GM19043 (cell line): Measurements from ENCODE around the gene SFXN1.
"Not testable (repeated sequence)": the region's sequence is repeated elsewhere in the genome, so short reads cannot be mapped to it uniquely, and the experiment has no call there.

ENCODE experiments used
- ATAC-seq: cut with Tn5 transposase; IDR thresholded peaks from one replicate; pipeline ENCODE4 v1.9.1; 2021; ENCODE audit warnings: low read depth; ENCODE audit not compliant: unreplicated experiment

The SFXN1 gene

DNA sequence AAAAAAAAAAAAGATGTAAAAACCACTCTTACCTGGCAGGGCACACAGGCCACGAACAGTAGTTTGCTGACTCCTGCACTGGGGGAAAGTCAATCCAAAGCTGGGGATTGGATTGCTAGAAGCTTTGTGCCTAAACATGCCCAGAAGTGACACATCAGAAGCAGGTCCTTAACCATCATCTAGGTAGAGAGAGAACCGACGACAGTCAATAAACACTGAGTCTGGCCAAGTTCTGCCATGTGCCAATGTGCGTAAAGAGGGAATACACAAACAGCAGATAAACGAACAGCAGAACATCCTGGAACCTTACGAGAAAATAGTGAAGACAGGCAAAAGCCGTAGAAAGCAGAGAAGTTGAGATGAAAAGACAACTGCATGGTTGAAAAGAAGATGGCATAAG is 14.9 kb downstream of the SFXN1 start:
- no peak for ATAC-seq

DNA sequence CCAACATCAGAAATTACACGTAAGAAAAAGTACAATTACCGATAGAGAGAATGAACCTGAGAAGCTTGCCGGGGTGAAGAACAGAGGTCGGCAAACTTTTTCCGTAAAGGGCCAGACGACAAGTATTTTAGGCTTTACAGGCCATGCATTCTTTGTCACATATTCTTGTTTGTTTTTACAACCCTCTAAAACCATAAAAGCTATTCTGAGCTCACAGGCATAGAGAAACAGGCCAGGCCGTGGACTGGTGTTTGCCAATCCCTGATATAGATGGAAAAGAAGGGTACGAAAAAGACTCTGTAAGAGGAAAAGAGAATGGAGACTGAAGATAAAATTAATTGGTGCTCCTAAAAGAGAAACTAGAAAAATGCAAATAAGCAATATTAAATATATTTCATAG is 15.4 kb downstream of the SFXN1 start:
- ATAC-seq = no peak

DNA sequence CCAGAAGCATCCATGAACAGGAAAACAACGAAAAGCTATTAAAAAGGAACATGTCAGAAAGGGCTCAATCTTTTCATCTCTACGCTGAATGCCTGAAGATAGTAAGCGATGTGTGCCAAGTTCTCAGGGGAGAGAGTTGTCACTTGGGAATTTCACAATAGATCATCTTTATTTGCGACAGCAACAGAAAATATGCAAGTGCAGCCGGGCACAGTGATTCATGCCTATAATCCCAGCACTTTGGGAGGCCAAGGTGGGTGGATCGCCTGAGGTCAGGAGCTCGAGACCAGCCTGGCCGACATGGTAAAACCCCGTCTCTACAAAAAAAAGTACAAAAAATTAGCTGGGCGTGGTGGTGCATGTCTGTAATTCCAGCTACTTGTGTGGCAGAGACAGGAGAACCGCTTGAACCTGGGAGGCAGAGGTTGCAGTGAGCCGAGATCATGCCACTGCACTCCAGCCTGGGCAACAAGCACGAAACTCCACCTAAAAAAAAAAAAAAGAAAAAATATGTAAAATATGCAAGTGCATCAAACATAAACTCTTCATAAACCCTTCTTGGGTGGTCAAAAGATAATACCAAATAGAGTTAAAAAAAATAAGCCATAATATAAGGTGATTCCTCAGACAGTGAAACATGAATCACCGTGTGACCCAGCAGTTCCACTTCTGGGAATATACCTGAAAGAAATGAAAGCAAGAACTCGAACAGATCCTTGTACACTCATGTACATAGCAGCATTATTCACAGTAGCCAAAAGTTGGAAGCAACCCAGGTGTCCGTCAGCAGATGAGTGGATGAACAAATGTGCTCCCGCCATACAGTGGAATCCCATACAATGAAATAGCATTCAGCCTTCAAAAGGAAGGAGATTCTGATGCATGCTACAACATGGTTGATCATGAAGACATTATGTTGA is 16.2 kb downstream of the SFXN1 start:
- ATAC-seq = no peak

DNA sequence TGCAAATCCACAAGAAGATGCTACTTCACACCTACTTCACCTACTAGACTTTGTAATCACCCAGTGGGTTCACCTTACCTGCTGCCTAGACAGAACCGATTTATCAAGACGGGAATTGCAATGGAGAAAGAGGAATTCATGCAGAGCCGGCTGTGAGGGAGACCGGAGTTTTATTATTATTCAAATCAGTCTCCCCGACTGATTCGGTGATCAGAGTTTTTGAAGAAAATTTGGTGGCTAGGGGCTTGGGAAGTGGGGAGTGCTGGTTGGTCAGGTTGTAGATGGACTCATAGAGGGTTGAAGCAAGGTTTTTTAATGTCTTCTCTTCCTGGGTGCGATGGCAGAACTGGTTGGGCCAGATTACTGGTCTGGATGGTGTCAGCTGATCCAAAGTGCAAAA is 23.4 kb downstream of the SFXN1 start:
- ATAC-seq = no peak

DNA sequence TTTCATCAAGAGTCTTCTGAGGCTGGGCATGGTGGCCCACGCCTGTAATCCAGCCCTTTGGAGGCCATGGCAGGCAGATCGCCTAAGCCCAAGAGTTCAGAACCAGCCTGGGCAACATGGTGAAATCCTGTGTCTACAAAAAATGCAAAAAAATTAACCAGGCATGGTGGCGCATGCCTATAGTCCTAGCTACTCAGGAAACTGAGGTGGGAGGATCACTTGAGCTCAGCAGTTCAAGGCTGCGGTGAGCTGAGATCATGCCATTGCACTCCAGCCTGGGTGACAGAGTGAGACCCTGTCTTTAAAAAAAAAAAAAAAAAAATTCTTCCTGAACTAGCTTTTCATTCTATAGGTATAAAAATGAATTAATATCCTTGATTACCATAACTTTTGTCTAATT is 29.3 kb downstream of the SFXN1 start:
- ATAC-seq = not testable (repeated sequence)

DNA sequence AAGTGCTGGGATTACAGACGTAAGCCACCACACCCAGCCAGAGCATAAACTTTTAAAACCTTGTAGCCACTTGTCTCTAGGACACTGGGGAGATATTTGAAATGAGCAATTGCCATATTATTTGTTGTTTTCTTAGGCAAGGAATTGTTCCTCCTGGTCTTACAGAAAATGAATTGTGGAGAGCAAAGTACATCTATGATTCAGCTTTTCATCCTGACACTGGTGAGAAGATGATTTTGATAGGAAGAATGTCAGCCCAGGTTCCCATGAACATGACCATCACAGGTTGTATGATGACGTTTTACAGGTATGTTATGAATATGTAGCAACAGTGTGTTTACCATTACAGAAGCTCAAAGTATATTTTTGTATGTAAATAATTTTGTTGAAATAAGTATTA is 30.5 kb downstream of the SFXN1 start:
- ATAC-seq = no peak

DNA sequence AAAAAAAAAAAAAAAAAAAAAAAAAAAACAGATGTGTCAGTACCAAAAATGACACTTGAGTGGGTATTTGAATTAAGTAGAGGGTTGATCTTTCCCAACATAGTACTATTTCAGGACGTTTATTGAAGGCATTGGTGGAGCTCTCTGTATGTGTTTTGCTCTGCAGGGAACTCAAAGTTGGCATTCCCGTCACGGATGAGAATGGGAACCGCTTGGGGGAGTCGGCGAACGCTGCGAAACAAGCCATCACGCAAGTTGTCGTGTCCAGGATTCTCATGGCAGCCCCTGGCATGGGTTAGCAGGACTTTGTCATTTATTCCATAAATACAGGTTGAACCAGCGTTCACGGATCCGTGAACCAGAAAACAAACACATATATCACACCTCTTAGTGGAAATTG is 34.9 kb downstream of the SFXN1 start:
- ATAC-seq = no peak

DNA sequence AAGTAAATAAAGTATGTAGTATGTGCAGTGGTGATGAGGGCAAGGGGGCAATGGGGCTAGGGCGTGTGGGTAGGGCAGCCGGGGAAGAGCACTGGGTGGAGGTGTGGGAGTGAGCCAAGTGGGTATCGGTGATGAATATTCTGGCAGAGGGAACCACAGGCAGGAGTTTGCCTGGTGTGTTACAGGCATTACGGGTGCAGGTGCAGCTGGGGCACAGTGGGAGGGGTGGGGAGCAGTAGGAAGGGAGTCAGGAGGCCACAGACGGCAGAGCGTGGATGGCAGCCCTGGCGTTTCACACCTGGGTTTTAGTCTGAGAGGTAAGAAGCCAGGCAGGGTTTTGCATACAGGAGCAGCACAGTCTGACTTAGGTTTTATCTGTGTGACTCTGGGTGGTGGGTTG is 35.4 kb downstream of the SFXN1 start:
- no peak for ATAC-seq

DNA sequence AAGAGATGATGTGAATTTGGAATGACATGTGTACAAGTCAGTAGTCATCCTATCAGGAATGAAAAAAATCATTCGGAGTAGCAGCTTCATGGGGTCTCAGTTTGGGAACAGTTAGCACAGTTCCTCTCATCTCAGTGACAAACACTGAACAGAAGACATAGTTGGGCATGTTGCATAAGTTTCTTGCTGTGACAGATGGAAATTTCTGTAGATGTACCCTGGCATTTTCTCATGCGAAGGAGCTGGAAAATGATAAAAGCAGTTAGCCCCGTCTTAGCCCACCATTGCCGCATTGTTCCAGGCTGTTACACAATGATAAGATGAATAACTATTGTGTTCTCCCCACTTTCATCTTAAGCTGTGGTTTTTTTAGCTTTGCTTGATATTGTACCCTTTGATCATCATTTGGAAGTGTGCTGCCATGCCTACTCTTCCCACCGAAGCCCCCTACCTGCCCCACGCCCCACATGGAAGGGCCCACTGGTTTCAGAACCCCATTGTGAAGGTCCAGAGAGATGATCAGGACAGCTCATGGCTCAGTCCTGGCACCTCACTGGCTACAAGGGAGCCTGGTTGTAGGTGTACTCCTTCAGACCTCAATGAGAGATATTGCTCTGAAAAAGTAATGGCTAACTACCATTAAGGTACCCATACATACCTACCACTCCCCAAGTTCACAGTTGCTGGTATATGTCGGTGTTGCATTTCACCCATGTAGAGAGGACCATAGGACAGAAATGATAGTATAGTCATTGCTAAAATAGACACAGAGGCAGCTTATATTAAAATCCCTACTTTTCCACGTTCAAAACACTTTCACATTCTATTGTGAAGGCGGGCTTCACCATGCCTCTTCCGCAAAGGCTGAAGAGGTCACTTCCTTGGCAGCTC is 38.8 kb downstream of the SFXN1 start:
- ATAC-seq = no peak

DNA sequence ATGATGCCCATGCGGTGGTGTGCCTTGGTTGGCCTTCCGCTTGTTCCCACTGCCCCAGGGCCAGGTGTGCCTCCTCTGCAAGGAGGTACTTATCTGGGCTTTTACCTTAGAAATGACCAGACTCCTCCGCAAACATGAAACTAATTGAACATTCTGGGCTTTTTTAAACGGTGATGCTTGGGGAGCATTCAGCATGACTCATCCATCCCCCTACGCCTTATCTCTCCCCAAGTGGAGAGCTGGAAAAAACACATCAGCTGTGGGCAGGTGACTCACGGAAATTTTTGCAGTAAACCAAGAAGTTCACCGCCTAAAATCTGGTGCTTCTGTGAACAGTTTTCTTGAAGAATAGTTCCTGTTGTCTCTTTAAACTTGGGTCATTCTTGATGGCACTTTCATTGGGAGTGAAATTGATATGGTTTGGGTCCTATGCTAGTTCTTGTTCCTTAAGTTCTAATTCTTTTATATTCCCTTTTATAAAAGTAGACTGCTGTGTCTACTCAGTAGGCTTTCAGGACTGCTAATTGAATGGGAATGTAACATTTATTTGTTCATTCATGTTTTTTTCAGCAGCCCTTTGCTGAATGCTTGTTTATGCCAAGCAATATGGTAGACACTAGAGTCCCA is 39.6 kb downstream of the SFXN1 start:
- no peak for ATAC-seq

DNA sequence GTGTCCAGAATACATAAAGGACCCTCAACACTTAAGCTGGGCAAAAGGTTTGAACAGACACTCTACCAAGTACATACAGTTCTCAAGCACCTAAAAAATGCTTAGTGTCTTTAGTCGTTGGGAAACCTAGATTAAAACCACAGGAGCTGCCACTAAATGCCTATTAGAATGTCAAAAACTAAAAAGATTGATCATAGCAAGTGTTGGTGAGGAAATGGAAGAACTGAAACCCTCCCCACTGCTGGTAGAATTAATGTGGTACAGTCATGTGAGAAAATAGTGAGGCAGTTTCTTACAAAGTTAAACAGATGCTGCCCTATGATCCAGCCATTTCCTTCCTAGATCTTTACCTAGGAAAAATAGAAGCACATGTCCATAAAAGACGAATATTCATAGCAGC is 40.6 kb downstream of the SFXN1 start:
- no peak for ATAC-seq

DNA sequence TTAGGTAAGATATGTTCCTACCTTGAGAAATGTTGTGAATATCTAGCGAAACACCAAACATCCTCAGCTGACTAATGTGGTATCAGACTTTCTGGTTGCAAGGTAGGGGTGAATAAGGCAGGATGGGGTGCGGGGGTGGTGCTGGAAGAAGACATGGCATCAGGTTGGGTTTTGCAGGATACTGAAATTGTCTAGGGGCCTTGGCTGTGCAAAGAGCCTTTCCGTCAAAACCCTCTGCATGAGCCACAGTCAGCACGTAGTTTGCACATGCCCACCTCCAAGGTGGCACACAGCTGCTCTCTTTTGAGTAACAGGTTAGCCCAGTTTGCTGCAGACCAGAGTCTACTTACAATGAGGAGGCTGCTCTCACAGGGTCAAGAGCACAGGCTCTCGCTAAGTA is 42.0 kb downstream of the SFXN1 start:
- no peak for ATAC-seq

DNA sequence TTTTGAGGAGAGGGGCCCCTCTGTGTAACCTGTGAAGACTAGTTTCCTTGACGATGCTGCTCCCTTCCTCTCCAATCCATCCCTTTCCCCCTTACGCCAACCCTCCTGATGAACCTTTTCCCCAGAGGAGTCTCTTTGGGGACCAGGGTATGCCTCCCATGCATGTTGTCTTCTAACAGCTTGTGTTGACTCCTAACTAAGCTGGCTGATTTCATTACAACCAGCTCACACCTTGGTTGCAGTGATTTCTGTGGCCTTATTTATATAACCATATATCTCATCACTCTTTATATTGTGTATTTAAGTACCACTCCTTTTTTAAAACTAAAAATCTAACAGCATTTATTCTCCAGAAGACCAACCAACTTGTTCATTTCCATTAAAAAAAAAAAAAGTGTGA is 42.5 kb downstream of the SFXN1 start:
- no peak for ATAC-seq

DNA sequence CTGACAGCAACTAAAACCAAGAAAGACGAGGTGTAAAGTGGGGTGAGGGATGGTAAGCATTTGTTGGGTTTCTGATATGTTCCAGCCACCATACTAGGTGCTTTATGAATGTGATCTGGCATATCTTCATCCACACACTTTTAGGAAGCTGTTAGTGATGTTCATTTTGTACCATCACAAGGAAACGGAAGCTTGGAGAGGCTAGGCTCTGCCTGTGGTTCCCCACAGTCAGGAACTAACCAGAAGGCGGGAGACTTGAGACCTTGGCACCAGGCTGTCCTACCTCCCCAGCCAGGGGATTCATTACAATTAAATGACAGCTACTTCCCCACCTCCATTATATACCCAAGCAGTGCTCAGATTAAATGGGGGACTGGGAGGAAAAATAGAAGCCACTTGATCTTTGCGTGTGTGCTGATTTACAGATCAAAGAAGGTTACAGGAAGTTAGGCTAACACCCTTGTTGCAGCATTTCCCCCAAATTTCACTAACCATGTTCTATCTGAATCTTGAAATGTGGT is 43.0 kb downstream of the SFXN1 start:
- ATAC-seq = no peak

DNA sequence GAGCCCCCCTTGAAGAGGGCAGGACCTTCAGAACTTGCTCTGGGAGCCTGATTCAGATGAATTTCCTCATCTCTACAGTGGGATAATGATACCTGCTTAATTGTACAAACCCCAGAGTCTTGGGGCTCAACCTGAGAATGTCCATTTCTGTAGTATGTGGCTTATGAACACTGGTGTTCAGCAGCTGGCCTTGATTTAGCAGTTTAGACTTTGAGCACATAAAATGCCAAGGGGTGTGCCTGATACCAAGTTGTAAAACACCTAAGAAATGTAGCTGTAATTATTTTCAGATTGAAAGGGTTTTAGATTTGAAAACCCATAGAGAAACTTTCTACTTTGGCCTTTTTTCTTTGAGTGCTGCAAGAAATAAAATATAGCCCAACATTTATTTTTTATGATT is 44.9 kb downstream of the SFXN1 start:
- no peak for ATAC-seq

DNA sequence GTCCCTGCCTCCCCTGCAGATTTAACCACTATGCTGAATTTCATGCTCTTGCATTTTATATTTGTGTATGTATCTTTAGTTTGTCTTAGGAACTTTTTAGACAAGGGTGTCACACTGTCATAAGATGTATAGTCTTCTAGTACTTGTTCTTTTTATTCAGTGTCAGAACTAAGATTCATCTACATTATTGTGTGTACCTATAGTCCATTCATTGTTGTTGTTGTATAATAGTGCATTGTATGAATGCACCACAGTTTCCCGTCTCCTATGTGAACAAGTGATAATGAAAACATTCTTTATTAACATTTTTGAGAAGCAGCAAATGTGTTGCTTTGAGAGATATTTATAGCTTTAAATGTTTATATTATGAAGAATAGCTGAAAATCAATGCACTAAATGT is 45.9 kb downstream of the SFXN1 start:
- ATAC-seq = no peak

DNA sequence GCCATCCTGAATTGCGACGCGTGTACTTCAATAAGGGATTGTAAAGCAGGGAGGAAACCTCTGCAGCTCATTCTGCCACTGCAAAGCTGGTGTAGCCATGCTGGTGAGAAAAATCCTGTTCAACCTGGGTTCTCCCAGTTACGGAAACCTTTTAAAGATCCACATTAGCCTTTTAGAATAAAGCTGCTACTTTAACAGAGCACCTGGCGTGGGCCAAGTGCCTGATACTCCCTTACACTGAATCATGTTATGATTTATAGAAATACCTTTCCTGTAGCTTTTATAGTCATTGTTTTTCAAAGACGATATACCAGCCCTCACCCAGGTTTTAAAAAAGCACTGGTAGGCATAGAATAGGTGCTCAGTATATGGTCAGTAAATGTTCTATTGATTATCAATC is 48.3 kb downstream of the SFXN1 start:
- no peak for ATAC-seq

DNA sequence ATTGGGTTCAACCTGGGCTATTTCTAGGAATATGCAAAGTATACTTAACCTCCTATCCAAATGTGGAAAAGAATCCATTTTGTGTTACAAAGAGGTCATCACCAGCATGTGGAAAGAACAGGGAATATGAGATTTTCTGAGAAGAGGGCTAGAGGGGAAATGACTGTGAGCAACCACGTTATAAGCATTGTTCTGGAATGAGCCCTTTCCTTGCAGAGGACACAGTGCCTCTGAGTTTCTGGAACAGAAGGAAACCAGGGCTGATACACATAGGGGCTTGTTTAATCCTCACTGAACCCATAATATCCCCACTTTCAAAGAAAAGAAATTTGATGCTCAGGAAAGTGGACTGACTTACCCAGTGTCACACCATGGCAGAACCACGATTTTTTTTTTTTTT is 53.0 kb downstream of the SFXN1 start:
- no peak for ATAC-seq

DNA sequence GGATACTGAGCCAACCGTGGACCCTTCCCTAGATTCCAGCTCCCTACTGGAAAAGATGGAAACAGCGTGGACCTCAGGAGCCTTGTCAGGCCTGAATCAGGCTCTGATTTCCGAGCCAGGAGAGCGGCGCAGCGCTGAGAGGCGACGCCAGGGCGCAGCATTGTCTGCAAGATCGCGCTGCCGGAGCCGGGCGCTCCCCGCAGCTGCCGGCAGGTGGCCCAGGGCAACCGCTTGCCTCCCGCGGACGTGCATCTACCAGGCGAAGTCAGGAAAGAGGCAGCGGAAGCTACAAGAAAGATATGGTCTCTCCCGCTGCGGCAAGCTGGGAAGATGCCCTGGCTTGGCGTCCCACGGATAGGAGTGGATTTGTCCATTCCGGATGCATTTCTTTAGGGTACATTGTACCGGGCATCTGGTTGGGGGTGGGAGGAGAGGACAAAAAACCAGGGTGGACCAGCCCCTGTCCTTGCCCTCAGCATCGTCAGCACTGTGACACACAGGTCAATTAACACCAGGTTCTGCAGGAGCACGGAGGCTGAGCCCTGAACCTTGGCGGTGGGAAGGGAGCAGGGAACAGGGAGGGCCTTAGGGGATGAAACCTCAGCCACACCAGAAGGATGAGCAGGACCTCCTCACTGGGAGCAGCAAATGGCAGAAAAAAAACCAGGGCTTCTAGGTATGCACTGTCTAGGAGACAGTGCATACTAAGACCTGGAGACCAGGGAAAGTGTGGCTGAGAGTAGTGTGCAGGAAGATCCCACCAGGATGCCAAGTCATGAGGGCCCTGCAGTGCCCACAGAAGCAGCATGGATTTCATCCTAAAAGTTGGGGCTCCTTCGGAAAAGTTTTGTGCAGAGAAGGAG is 55.9 kb downstream of the SFXN1 start:
- peak; percentile 98 for ATAC-seq

DNA sequence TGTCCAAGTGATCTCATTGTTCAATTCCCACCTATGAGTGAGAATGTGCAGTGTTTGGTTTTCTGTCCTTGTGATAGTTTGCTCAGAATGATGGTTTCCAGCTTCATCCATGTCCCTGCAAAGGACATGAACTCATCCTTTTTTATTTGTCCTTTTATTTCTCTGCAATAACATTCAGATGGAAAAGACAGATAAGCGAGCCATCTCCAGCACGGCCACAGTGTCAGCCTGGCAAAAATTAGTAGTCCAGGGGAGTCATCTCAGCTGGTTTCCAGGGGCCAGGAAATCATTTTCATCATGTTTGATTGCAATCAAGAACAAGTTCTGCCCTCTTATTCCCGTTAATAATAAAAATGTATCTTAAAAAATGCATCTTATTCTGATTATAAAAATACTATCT is 57.0 kb downstream of the SFXN1 start:
- not testable (repeated sequence) for ATAC-seq
